Caco-2 (cell line): ENCODE data around the gene EIF2A. TPM values are rescaled to one million over a fixed set of nuclear protein-coding genes. Genes with fewer than 3 reads are reported as not detected.

Experiments used
- BruUV-seq: library from RNA; stranded (reverse); fragments of 400-500 nt; replicated peaks from 2 replicates; lab custom pipeline; 2021; lab: Mats Ljungman, UMichigan
- CTCF ChIA-PET: fragments of 300-600 bp; sonication (Branson Sonifier 250); formaldehyde crosslinking; loops from one replicate; lab custom pipeline; 2022; ENCODE audit warnings: antibody characterized with exemption; lab: Charles Lee
- POLR2A ChIA-PET: fragments of 300-600 bp; sonication (Branson Sonifier 250); formaldehyde crosslinking; loops from one replicate; lab custom pipeline; 2022; ENCODE audit warnings: antibody characterized with exemption; lab: Charles Lee
- DNase-seq, 2 experiments: peaks; one replicate each; pipeline versions ENCODE4 v3.0.0 to v3.0.0-alpha.2; 2020 to 2022
- H3K27me3 ChIP-seq: replicated peaks from 2 replicates; pipeline ENCODE4 v1.6.0; 2011; ENCODE audit warnings: low read length; ENCODE audit not compliant: control insufficient read depth, insufficient read depth
- H3K36me3 ChIP-seq: 2 replicates; pipeline ENCODE4 v1.5.1; 2011; ENCODE audit warnings: low read length; ENCODE audit not compliant: control insufficient read depth, insufficient read depth
- H3K4me1 ChIP-seq: fragments of 250-450 bp; sonication (Bioruptor Pico); 2 replicates; pipeline ENCODE4 v1.5.1; 2020; ENCODE audit warnings: mild to moderate bottlenecking
- H3K4me3 ChIP-seq: 2 replicates; pipeline ENCODE4 v1.5.1; 2011; ENCODE audit warnings: low read depth, mild to moderate bottlenecking, control low read depth, low read length
- H3K9me3 ChIP-seq: fragments of 250-450 bp; sonication (Bioruptor Pico); 2 replicates; pipeline ENCODE4 v1.5.1; 2020; ENCODE audit warnings: mild to moderate bottlenecking, moderate library complexity
- H3K27ac Mint-ChIP-seq: one replicate; pipeline ENCODE4 v1.8.0; 2022; ENCODE audit warnings: mixed read lengths; ENCODE audit not compliant: unreplicated experiment
- H3K27me3 Mint-ChIP-seq: one replicate; pipeline ENCODE4 v1.8.0; 2022; ENCODE audit warnings: mixed read lengths; ENCODE audit not compliant: insufficient read depth, unreplicated experiment
- H3K36me3 Mint-ChIP-seq: one replicate; pipeline ENCODE4 v1.8.0; 2022; ENCODE audit warnings: mild to moderate bottlenecking, mixed read lengths; ENCODE audit not compliant: insufficient read depth, unreplicated experiment
- H3K4me1 Mint-ChIP-seq: one replicate; pipeline ENCODE4 v1.8.0; 2022; ENCODE audit warnings: low read depth, mixed read lengths; ENCODE audit not compliant: unreplicated experiment
- H3K4me3 Mint-ChIP-seq: one replicate; pipeline ENCODE4 v1.8.0; 2022; ENCODE audit warnings: mild to moderate bottlenecking, moderate library complexity, mixed read lengths; ENCODE audit not compliant: unreplicated experiment
- H3K9me3 Mint-ChIP-seq: one replicate; pipeline ENCODE4 v1.8.0; 2022; ENCODE audit warnings: mixed read lengths; ENCODE audit not compliant: unreplicated experiment
- intact Hi-C: fragments of 100-400 bp; cut with micrococcal nuclease; formaldehyde crosslinking; loops from one replicate; pipeline ENCODE4 v1.10.0; 2022; ENCODE audit not compliant: unreplicated experiment
- total RNA-seq: library from RNA; stranded (reverse); gene quantifications from 2 replicates; pipeline ENCODE4 v1.2.3, GENCODE V29; 2022
- TF ChIP-seq, protein P1 (sequence below), 2 experiments: fragments of 200-600 bp in 1 of 2; IDR thresholded peaks; 1 replicate in 1 of 2; 2 replicates in 1 of 2; pipeline versions ENCODE4 v1.5.1 to v1.8.0; 2011 to 2022; ENCODE audit warnings: antibody characterized with exemption in 1 of 2, control low read depth in 1 of 2, inconsistent platforms in 1 of 2, low read depth in 1 of 2, low read length in 1 of 2, mild to moderate bottlenecking in 1 of 2, moderate library complexity in 1 of 2; ENCODE audit not compliant: insufficient read depth in 1 of 2, severe bottlenecking in 1 of 2, unreplicated experiment in 1 of 2

Gene EIF2A
- total RNA-seq, 1 experiment from 2014 or later: 97.1 TPM

DNA sequence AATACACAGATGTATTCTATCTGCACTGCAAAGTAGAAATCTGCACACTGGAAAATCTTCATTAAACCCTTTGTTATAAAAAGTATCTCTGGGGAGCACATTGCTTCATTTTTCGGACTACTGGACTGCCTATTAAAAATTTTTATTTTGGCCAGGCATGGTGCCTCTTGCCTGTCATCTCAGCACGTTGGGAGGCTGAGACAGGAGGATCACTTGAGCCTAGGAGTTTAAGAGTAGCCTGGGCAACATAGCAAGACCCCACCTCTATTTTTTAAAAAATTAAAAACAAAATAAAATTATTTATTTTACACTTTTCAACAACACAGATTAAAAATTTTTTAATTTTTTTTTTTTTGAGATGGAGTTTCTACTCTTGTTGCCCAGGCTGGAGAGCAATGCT, 6.3 kb upstream of the EIF2A start:
- Mint-ChIP-seq H3K27me3 (no peaks in the 10 kb centered on the region), H3K9me3 (no peaks in the 10 kb centered on the region), H3K4me3 (no peak overlapping the region), H3K27ac (no peak overlapping the region), H3K4me1 (no peaks in the 10 kb centered on the region), H3K36me3 (peaks cover 36% of the 10 kb centered on the region)
- ChIA-PET CTCF (no interaction called here), POLR2A (interaction anchor here (0.6 kb wide), 1 partner anchor 28 kb away, joined by 4 read pairs; no protein-coding TSS in a partner anchor)
- peaks cover 3% of the 10 kb centered on the region; the same call in 1 of the 2 replicates for H3K36me3 ChIP-seq
- TF ChIP-seq, protein P1, sequence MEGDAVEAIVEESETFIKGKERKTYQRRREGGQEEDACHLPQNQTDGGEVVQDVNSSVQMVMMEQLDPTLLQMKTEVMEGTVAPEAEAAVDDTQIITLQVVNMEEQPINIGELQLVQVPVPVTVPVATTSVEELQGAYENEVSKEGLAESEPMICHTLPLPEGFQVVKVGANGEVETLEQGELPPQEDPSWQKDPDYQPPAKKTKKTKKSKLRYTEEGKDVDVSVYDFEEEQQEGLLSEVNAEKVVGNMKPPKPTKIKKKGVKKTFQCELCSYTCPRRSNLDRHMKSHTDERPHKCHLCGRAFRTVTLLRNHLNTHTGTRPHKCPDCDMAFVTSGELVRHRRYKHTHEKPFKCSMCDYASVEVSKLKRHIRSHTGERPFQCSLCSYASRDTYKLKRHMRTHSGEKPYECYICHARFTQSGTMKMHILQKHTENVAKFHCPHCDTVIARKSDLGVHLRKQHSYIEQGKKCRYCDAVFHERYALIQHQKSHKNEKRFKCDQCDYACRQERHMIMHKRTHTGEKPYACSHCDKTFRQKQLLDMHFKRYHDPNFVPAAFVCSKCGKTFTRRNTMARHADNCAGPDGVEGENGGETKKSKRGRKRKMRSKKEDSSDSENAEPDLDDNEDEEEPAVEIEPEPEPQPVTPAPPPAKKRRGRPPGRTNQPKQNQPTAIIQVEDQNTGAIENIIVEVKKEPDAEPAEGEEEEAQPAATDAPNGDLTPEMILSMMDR (IDR thresholded peaks at IDR 0.05; ENCODE audit: insufficient read depth in 1 of 2, low read depth in 1 of 2, low read length in 1 of 2, severe bottlenecking in 1 of 2, unreplicated experiment in 1 of 2): no peak
- no TSS peak for BruUV-seq
- peaks cover 7% of the 10 kb centered on the region for H3K4me1 ChIP-seq
- intact Hi-C loops: no loop called here
- no peaks in the 10 kb centered on the region for H3K27me3 ChIP-seq
- DNase-seq: no peak
- H3K9me3 ChIP-seq: no peaks in the 10 kb centered on the region
- no peak overlapping the region for H3K4me3 ChIP-seq

DNA sequence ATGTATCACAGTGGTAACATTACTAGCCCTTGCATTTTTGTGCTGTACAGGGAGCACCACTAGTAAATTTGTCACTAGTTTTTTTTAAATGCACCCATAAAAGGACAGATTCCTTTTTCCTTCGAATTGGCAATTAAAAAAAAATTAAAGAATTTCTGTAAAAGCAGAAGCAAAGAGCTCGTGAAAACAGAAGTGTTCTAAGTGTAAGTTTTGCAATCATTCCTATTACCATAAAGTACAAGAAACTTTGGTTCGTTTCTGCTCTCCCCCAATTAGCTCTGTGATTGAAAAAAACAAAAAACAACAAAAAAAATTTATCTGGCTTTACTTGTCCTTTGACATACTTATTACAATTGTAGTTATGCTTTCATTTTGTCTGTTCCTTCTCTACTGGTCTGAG, 5.6 kb upstream of the EIF2A start:
- intact Hi-C loops: no loop called here
- H3K4me1 Mint-ChIP-seq: no peaks in the 10 kb centered on the region
- BruUV-seq: no TSS peak

DNA sequence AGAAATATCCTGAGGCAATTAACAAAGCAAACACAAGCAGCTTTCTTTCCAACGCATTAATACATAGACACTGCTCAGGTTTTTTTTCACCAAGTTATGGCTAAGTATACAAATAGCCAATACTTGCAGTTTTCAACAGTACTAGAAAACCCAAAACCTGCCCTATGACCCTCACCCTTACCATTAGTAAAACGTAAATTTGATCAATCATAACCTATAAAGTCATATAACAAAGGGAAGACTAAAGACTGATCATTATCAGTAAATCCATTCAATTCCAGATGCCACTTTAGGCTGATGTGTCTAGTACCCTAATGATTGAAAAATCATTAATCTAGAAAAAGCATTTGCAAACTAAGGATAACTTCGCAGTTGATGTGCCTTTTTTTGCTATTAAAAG, 3.5 kb upstream of the EIF2A start:
- intact Hi-C loops: no loop called here
- no peak overlapping the region for H3K27ac Mint-ChIP-seq
- no TSS peak for BruUV-seq
- Histone ChIP-seq H3K36me3 (peaks cover 3% of the 10 kb centered on the region; the same call in 1 of the 2 replicates), H3K4me3 (no peak overlapping the region), H3K27me3 (no peaks in the 10 kb centered on the region), H3K4me1 (peaks cover 11% of the 10 kb centered on the region), H3K9me3 (no peaks in the 10 kb centered on the region)
- DNase-seq: no peak
- H3K9me3 Mint-ChIP-seq: no peaks in the 10 kb centered on the region
- H3K4me1 Mint-ChIP-seq: peaks cover 6% of the 10 kb centered on the region
- ChIA-PET POLR2A (no interaction called here), CTCF (no interaction called here)
- H3K27me3 Mint-ChIP-seq: no peaks in the 10 kb centered on the region
- TF ChIP-seq, protein P1 (IDR thresholded peaks at IDR 0.05; ENCODE audit: insufficient read depth in 1 of 2, low read depth in 1 of 2, low read length in 1 of 2, severe bottlenecking in 1 of 2, unreplicated experiment in 1 of 2): no peak
- H3K4me3 Mint-ChIP-seq: no peak overlapping the region
- H3K36me3 Mint-ChIP-seq: peaks cover 58% of the 10 kb centered on the region

More for the DNA sequence above, 5.6 kb upstream of the EIF2A start:
- H3K27ac Mint-ChIP-seq: no peak overlapping the region
- no peak for DNase-seq
- ChIA-PET POLR2A (interaction anchor here (0.6 kb wide), 1 partner anchor 27 kb away, joined by 4 read pairs; no protein-coding TSS in a partner anchor), CTCF (no interaction called here)
- H3K4me3 Mint-ChIP-seq: no peak overlapping the region
- H3K27me3 Mint-ChIP-seq: no peaks in the 10 kb centered on the region
- H3K36me3 Mint-ChIP-seq: peaks cover 43% of the 10 kb centered on the region
- no peaks in the 10 kb centered on the region for H3K27me3 ChIP-seq
- no peaks in the 10 kb centered on the region for H3K9me3 ChIP-seq
- TF ChIP-seq, protein P1 (IDR thresholded peaks at IDR 0.05; ENCODE audit: insufficient read depth in 1 of 2, low read depth in 1 of 2, low read length in 1 of 2, severe bottlenecking in 1 of 2, unreplicated experiment in 1 of 2): no peak
- H3K36me3 ChIP-seq: peaks cover 3% of the 10 kb centered on the region; the same call in 1 of the 2 replicates
- H3K4me1 ChIP-seq: peaks cover 7% of the 10 kb centered on the region
- no peaks in the 10 kb centered on the region for H3K9me3 Mint-ChIP-seq
- no peak overlapping the region for H3K4me3 ChIP-seq
